Endothelial cell of umbilical vein (primary cell): ENCODE results near the gene LRRTM4. TPM values are rescaled to one million over a fixed set of nuclear protein-coding genes. Genes with fewer than 3 reads are reported as not detected.

Source experiments
- BruUV-seq: library from RNA; stranded (reverse); fragments of 400-500 nt; replicated peaks from 2 replicates; lab custom pipeline; 2021; lab: Mats Ljungman, UMichigan
- CTCF ChIA-PET: fragments of 300-600, 350-600 bp; sonication (Branson Sonifier 250); formaldehyde crosslinking; loops from one replicate; lab custom pipeline; 2021; ENCODE audit warnings: antibody characterized with exemption, inconsistent platforms; lab: Charles Lee
- POLR2A ChIA-PET: fragments of 300-600, 350-600 bp; sonication (Branson Sonifier 250); formaldehyde crosslinking; loops from one replicate; lab custom pipeline; 2021; ENCODE audit warnings: antibody characterized with exemption, inconsistent platforms; lab: Charles Lee
- DNase-seq: peaks from one replicate; pipeline ENCODE4 v3.0.0-alpha.2; 2011; ENCODE audit warnings: low read depth, low spot score
- FAIRE-seq: peaks from 2 replicates; lab custom pipeline; 2011; peaks lifted over from hg19 to GRCh38; lab: Jason Lieb, UNC
- H2AFZ ChIP-seq: 2 replicates; pipeline ENCODE4 v1.6.0; 2012; ENCODE audit warnings: low read depth, low read length, control low read depth, inconsistent platforms
- H3K27ac ChIP-seq: 2 replicates; pipeline ENCODE4 v1.5.1; 2011; ENCODE audit warnings: low read depth, mild to moderate bottlenecking, control low read depth, low read length, moderate library complexity; ENCODE audit not compliant: insufficient read depth
- H3K27me3 ChIP-seq, 2 experiments: 2 replicates each; pipeline versions ENCODE4 v1.6.0 to v1.6.1; 2011; ENCODE audit warnings: low read length in 2 of 2, mixed read lengths in 1 of 2; ENCODE audit not compliant: control insufficient read depth in 2 of 2, insufficient read depth in 2 of 2
- H3K36me3 ChIP-seq, 2 experiments: 2 replicates in 1 of 2; 3 replicates in 1 of 2; pipeline ENCODE4 v1.5.1; 2011; ENCODE audit warnings: low read length in 2 of 2, mild to moderate bottlenecking in 1 of 2, moderate library complexity in 1 of 2; ENCODE audit not compliant: control insufficient read depth in 2 of 2, insufficient read depth in 2 of 2; ENCODE audit errors: extremely low read depth in 1 of 2
- H3K4me1 ChIP-seq: 3 replicates; pipeline ENCODE4 v1.5.1; 2011; ENCODE audit warnings: mild to moderate bottlenecking, low read length; ENCODE audit not compliant: control insufficient read depth, insufficient read depth; ENCODE audit errors: extremely low read depth
- H3K4me2 ChIP-seq: 2 replicates; pipeline ENCODE4 v1.6.1; 2011; ENCODE audit warnings: low read length, control low read depth, mixed read lengths; ENCODE audit not compliant: insufficient read depth
- H3K4me3 ChIP-seq, 3 experiments: fragments of 200-600 bp in 1 of 3; sonication (generic), shearing (Covaris generic) in 1 of 3; replicated peaks in 1 of 3; 2 replicates each; pipeline ENCODE4 v1.5.1; 2011 to 2016; ENCODE audit warnings: control low read depth in 3 of 3, low read length in 3 of 3, mild to moderate bottlenecking in 2 of 3, inconsistent platforms in 1 of 3, low read depth in 1 of 3, moderate library complexity in 1 of 3; ENCODE audit not compliant: insufficient read depth in 1 of 3
- H3K79me2 ChIP-seq: 2 replicates; pipeline ENCODE4 v1.6.0; 2012; ENCODE audit warnings: low read length, inconsistent platforms; ENCODE audit not compliant: control insufficient read depth, insufficient read depth
- H3K9ac ChIP-seq: replicated peaks from 2 replicates; pipeline ENCODE3; 2011; ENCODE audit warnings: low read length, control low read depth; ENCODE audit not compliant: insufficient read depth; ENCODE audit errors: extremely low read depth
- H3K9me1 ChIP-seq: replicated peaks from 3 replicates; pipeline ENCODE4 v1.6.0; 2011; ENCODE audit warnings: mild to moderate bottlenecking, low read length; ENCODE audit not compliant: control insufficient read depth, insufficient read depth; ENCODE audit errors: extremely low read depth
- H3K9me3 ChIP-seq: replicated peaks from 2 replicates; pipeline ENCODE4 v1.5.1; 2012; ENCODE audit warnings: low read length, inconsistent platforms; ENCODE audit not compliant: control insufficient read depth, insufficient read depth
- H4K20me1 ChIP-seq: replicated peaks from 2 replicates; pipeline ENCODE3; 2011; ENCODE audit warnings: mild to moderate bottlenecking, low read length; ENCODE audit not compliant: control insufficient read depth, insufficient read depth; ENCODE audit errors: extremely low read depth
- CTCF ChIP-seq, 2 donors: IDR thresholded peaks; 1 replicate in 1 of 2; 2 replicates in 1 of 2; pipeline ENCODE4 v1.5.1; 2011; ENCODE audit warnings: low read length in 2 of 2, mild to moderate bottlenecking in 2 of 2, moderate library complexity in 2 of 2, control low read depth in 1 of 2, inconsistent platforms in 1 of 2, low read depth in 1 of 2; ENCODE audit not compliant: insufficient read depth in 1 of 2; ENCODE audit errors: extremely low read depth in 1 of 2
- EZH2 ChIP-seq: IDR thresholded peaks from 2 replicates; pipeline ENCODE4 v1.6.1; 2012; ENCODE audit warnings: borderline replicate concordance, low read depth, mild to moderate bottlenecking, moderate library complexity, low read length, inconsistent platforms; ENCODE audit not compliant: severe bottlenecking
- FOS ChIP-seq: IDR thresholded peaks from 2 replicates; pipeline ENCODE4 v1.6.1; 2011; ENCODE audit warnings: mild to moderate bottlenecking, low read length, moderate library complexity, borderline replicate concordance; ENCODE audit not compliant: insufficient read depth
- GATA2 ChIP-seq: IDR thresholded peaks from 2 replicates; pipeline ENCODE4 v1.7.0; 2011; ENCODE audit warnings: low read depth, mild to moderate bottlenecking, moderate library complexity, mixed read lengths, low read length; ENCODE audit not compliant: insufficient read length, insufficient read depth
- JUN ChIP-seq: IDR thresholded peaks from 2 replicates; pipeline ENCODE4 v1.6.1; 2011; ENCODE audit warnings: borderline replicate concordance, low read depth; ENCODE audit not compliant: insufficient read length, insufficient read depth
- MAX ChIP-seq: IDR thresholded peaks from 2 replicates; pipeline ENCODE4 v1.6.1; 2011; ENCODE audit not compliant: insufficient read depth, insufficient read length
- MYC ChIP-seq: IDR thresholded peaks from one replicate; pipeline ENCODE4 v1.6.1; 2011; ENCODE audit warnings: mild to moderate bottlenecking, low read depth, low read length
- POLR2A ChIP-seq: IDR thresholded peaks from 2 replicates; pipeline ENCODE4 v1.6.1; 2012; ENCODE audit warnings: low read depth, mild to moderate bottlenecking, control low read depth, low read length
- POLR2AphosphoS5 ChIP-seq: IDR thresholded peaks from 2 replicates; pipeline ENCODE4 v1.6.1; 2012; ENCODE audit warnings: low read depth, mild to moderate bottlenecking, control low read depth, low read length, moderate library complexity; ENCODE audit not compliant: insufficient read depth
- dilution Hi-C: fragments of 300-500 bp; cut with MboI; formaldehyde crosslinking; loops from one replicate; pipeline ENCODE4 v1.15.0; 2019; ENCODE audit warnings: low sequenced_read_pairs; ENCODE audit not compliant: extremely low pct_ligation_motif_present
- intact Hi-C: fragments of 100-400 bp; cut with micrococcal nuclease; formaldehyde crosslinking; loops from one replicate; pipeline ENCODE4 v1.10.0; 2022
- polyA plus RNA-seq, 4 experiments: library from polyadenylated mRNA; depleted of rRNA in 3 of 4; stranded (reverse) in 3 of 4; unstranded in 1 of 4; fragments of >200 nt; gene quantifications; 2 replicates each; pipeline versions ENCODE4 v1.2.1 to v1.2.3, GENCODE V29; 2011 to 2012; ENCODE audit warnings: missing spikeins in 1 of 4
- total RNA-seq: library from RNA; stranded (reverse); gene quantifications from 2 replicates; pipeline ENCODE4 v1.2.3, GENCODE V29; 2021

The LRRTM4 gene
- total and polyA plus RNA-seq, 2 donors (not counting 3 experiments of a cell fraction or from before 2014, with no cell fraction given), result not detected

- Histone ChIP-seq H3K9me3 (no peaks in the 10 kb centered on the region), H3K9ac (no peak overlapping the region), H3K27me3 (no peaks in the 10 kb centered on the region), H2AFZ (no peak overlapping the region), H3K79me2 (no peaks in the 10 kb centered on the region), H3K36me3 (no peaks in the 10 kb centered on the region), H3K4me3 (no peak overlapping the region), H3K27ac (no peak overlapping the region), H3K4me1 (no peaks in the 10 kb centered on the region), H3K9me1 (no peaks in the 10 kb centered on the region), H3K4me2 (no peak overlapping the region), H4K20me1 (no peaks in the 10 kb centered on the region)
- no TSS peak for BruUV-seq
- CTCF ChIA-PET, result no interaction called here
- TF ChIP-seq POLR2AphosphoS5 (no peak), FOS (no peak), MAX (no peak), MYC (no peak), GATA2 (no peak), EZH2 (no peak), CTCF (IDR thresholded peaks at IDR 0.05; ENCODE audit: extremely low read depth in 1 of 2, insufficient read depth in 1 of 2, low read depth in 1 of 2, low read length in 2 of 2) (no peak), JUN (no peak), POLR2A (no peak)
- POLR2A ChIA-PET, result no interaction called here
- no peak for FAIRE-seq
- dilution Hi-C loops, result no loop called here
- no peak for DNase-seq
- intact Hi-C loops, result no loop called here
Measured at GRCh38 chr2:77192811-77193289, 329.3 kb downstream of the LRRTM4 start.
